ENCODE results near the gene AAMDC.

AAMDC gene

GRCh38 chr11:77820565-77821348, at the start of gene AAMDC, which contains the start of gene RSF1:
Gene AAMDC, plus strand, starts transcription at chr11:77821144. Its CDS starts 21,353 bp downstream, at chr11:77842497.
Gene RSF1, minus strand, starts transcription at chr11:77820722. Its CDS starts 8 bp downstream, at chr11:77820714.
- peak; percentile 97 for DNase-seq (ENCODE audit: low spot score)

- DNase-seq (ENCODE audit: low spot score): no peak
These were observed 45.0 kb upstream of the AAMDC start for GRCh38 chr11:77775936-77776335.

DNA sequence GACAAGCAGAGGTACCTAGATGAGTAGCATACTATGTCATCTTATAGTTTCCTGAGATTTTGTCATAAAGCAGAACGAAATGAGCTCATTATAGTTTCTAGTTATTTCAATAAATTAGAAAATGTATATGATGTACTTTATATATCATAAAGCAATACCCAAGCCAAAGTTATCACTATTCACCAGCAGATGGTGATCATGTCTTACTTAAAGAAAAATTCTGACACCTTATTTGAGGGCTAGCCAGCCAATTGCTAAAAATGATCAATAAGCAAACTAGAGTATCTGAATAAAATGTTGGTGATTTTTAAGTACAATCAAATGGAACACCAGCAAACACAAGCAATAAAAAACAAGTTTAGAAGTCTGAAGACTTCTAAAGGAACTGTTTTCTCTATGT, 44.5 kb upstream of the AAMDC start:
- DNase-seq (ENCODE audit: low spot score): no peak

DNA sequence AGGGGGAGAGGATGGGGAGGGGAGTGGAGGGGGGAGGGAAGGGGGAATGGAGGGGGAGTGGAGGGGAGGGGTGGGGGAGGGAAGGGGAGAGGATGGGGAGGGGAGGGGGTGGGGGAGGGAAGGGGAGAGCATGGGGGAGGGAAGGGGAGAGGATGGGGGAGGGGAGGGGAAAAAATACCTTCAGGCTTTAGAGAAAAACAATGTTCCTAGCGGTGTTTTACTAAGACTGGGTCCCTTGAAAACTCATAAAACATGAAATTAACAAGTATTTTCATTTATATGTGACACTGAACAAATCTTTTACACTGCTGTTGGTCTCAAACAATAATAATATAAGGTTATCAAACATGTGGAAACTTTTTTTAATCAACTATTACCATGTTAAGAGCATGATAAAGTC, 42.8 kb upstream of the AAMDC start:
- no peak for DNase-seq (ENCODE audit: low spot score)

DNA sequence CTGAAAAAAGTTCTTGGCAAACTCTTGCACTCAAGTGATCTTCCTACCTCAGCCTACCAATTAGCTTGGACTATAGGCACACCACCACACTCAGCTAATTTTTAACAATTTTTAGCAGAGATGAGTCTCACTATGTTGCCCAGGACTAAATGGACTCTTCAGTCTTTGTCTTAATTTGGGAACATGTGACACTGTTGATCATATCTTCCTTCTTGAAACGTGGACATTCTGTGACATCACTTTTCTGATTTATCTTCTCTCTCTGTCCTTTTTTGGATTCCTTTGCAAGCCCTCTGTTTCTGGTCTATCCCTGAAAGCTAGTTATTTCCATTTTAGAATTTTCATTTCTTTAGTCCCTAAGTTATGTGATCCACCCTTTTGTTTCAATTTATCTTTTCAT, 42.4 kb upstream of the AAMDC start:
- no peak for DNase-seq (ENCODE audit: low spot score)

- peak; percentile 30 for DNase-seq (ENCODE audit: low spot score)
These were observed 41.0 kb upstream of the AAMDC start for GRCh38 chr11:77779935-77780334.

DNA sequence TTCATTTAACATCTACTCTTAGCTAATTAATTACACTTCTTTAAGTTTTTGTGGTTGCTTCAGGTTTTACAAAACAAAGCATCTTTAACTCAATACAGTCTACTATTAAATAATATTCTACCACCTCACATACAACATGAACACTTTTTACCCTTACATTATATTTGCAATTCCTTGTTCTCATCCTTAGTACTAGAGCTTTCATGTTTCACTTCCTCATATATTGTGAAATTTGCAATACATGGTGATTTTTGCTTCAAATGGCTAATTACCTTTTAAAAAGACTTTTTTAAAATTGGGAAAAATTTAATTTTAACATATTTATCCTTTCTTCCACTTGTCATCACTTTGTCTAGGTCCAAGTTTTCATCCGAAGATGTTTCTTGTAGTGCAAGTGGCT, 37.9 kb upstream of the AAMDC start:
- no peak for DNase-seq (ENCODE audit: low spot score)

DNA sequence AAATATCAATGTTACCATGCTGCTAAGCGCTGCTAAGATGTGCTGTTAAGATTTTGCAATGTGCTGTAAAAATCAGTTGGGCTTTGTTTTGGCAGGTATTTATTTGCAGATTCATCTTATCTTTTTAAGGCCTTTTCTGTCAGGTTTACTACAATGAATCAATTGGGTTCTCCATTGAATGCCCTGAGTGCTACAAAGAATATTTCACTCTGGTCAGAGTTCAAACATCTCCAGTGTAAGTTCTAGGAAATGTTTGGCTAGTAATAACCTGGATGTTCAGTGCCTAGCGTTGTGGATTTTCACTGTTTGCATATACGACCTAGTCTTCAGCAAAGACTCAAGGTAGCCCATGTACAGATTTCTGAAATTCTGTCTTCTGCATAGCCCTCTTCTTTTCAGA, 36.4 kb upstream of the AAMDC start:
- no peak for DNase-seq (ENCODE audit: low spot score)

- no peak for DNase-seq (ENCODE audit: low spot score)
These were observed 31.7 kb upstream of the AAMDC start for GRCh38 chr11:77789061-77789730.

DNA sequence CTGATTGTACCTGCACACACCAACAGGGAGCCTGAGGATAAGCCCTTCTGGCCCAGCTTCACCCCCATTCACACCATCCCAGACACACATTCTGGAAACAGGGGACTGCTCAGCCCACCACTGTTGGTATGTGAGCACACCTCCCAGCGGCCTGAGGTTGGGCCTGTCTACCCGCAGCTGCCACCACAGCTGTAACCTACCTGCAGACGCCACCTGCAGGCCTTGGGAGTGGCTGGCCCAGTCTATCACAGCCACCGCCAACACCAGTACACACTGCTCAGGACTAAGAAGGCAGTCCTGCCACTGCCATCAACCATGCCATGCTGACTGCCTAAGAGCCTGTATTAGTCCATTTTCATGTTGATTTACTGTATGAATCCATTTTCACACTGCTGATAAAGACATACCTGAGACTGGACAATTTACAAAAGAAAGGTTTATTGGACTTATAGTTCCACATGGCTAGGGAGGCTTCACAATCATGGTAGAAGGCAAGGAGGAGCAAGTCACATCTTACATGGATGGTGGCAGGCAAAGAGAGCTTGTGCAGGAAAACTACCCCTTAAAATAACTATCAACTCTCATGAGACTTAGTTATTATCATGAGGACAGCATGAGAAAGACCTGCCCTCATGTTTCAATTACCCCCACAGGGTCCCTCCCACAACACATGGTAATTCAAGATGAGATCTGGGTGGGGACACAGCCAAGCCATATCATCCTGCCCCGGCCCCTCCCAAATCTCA, 31.0 kb upstream of the AAMDC start:
- no peak for DNase-seq (ENCODE audit: low spot score)

DNA sequence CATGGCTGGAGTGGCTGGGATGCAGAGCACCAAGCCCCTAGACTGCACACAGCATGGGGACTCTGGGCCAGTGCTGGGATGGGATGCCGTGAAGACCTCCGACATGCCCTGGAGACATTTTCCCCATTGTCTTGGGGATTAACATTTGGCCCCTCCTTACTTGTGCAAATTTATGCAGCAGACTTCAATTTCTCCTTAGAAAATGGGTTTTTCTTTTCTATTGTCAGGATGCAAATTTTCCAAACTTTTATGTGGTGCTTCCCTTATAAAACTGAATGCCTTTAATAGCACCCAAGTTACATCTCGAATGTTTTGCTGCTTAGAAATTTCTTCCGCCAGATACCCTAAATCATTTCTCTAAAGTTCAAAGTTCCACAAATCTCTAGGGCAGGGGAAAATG, 29.6 kb upstream of the AAMDC start:
- DNase-seq (ENCODE audit: low spot score): no peak

GRCh38 chr11:77793972-77794371, 27.0 kb upstream of the AAMDC start:
- DNase-seq (ENCODE audit: low spot score): no peak

- DNase-seq (ENCODE audit: low spot score): no peak
These were observed 21.6 kb upstream of the AAMDC start for GRCh38 chr11:77799338-77799737.

DNA sequence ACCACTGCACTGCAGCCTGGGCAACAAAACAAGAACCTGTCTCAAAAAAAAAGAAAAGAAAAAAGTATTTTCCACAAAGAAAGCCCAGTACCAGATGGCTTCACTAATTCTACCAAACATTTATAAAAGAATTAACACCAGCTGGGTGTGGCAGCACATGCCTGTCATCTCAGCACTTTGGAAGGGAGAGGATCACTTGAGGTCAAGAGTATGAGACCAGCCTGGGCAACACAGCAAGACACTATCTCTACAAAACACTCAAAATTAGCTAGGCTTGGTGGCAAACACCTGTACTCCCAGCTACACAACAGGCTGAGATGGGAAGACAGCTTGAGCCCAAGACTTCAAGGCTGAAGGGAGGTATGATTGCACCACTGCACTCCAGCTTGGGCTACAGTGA, 20.5 kb upstream of the AAMDC start:
- DNase-seq (ENCODE audit: low spot score): no peak

DNA sequence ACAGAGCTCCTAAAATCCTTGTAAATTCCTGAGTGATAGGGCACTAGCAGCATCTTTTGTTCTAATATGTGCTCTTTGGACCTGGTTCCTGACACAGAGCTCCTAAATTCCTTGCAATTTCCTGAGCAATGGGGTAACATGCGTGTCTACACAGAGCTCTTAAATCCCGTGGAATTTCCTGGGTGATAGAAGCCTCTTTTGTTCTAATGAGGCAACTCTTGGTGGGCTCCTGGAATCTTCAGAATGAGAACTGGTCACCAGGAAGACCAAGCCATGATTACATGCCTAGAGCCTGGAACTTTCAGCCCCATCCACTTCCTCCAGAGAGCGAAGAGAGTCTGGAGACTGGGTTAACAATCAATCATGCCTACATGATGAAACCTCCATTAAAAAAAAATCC, 19.5 kb upstream of the AAMDC start:
- DNase-seq (ENCODE audit: low spot score): no peak

DNA sequence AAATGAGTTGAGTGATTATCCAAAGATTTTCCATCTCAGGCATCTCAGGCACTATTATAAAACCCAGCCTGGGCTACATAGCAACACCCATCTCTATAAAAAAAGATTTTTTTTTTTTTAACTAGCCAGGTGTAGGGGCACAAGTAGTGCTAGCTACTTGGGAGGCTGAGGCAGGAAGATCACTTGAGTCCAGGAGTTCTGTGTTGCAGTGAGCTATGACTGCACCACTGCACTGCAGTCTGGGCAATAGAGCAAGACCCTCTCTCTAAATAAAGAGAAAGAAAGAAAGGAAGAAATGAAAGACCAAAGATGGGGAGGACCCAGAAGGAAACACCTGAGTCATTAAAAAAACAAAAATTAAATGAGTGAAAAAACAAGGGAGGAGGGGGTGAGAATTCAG, 14.5 kb upstream of the AAMDC start:
- no peak for DNase-seq (ENCODE audit: low spot score)

GRCh38 chr11:77806993-77807392, 14.0 kb upstream of the AAMDC start:
- no peak for DNase-seq (ENCODE audit: low spot score)

GRCh38 chr11:77813256-77813655, 7.7 kb upstream of the AAMDC start:
- DNase-seq (ENCODE audit: low spot score): no peak

- DNase-seq (ENCODE audit: low spot score): no peak
These were observed 6.1 kb upstream of the AAMDC start for GRCh38 chr11:77814848-77815247.

GRCh38 chr11:77815459-77815858, 5.5 kb upstream of the AAMDC start:
- DNase-seq (ENCODE audit: low spot score): no peak

DNA sequence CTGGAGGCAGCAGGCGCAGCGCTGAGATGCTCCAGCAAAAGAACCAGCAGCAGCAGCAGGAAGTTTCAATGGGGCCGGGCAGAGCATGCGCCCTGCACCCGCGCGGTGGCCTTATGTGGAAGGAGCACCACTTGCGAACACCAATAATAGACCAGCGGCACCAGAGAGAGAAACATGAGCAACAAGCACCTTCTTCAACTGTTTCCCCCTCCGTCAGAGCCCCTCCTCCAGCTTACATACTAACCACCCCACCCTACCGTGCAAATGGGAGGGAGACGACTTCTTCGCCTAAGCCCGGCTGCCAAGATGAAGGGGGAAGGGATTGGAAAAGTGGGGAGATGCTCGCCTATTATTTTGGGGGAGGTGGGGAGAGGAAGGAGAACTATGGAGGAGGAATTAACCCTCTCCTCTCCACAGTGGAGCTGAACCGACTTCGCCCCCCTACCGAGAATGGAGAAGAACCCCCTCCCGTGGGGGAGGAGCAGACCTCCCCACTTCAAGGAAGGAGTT, 1.5 kb upstream of the AAMDC start:
- DNase-seq (ENCODE audit: low spot score): peak; percentile 87

- peak; percentile 18 for DNase-seq (ENCODE audit: low spot score)
These were observed 901 bp upstream of the AAMDC start for GRCh38 chr11:77819921-77820564.

Measured in AG08395 (cell line).